ENCODE results near the gene VCL. TPM values are rescaled to one million over a fixed set of nuclear protein-coding genes. Genes with fewer than 3 reads are reported as not detected.
A peak's percentile ranks its signal among the peaks of the same experiment; 100 is the strongest.

The VCL gene
- total RNA-seq (2021; ENCODE audit: unreplicated experiment) (106 TPM), Bru-seq, nascent RNA (percentile 97 among the genes with signal in this experiment), BruChase-seq, experiment 1, labeled RNA remaining after a 6-hour chase (percentile 90 among the genes with signal in this experiment), BruChase-seq, experiment 2, labeled RNA remaining after a 2-hour chase (percentile 87 among the genes with signal in this experiment)
- 42.1 and 51.9 TPM in 2 replicates for polyA plus RNA-seq (2012)
- long read RNA-seq, full-length matches to known transcripts = 76 of 233 reads
- long read RNA-seq, partial matches to known transcripts = 18 of 233 reads
- long read RNA-seq, other reads (novel, unspliced or antisense) = 139 of 233 reads

- ATAC-seq (peak; percentile 89), DNase-seq (ENCODE audit: low read depth, low spot score) (peak; percentile 95)
- Histone ChIP-seq H4K20me1 (ENCODE audit: insufficient read depth) (peaks cover 8% of the 10 kb centered on the region; the same call in 1 of the 2 replicates), H3K4me3 (replicated peaks in 1 of 2; ENCODE audit: low read depth in 1 of 2, low read length in 2 of 2) (peak within 1 kb of the TSS; percentile 95 to 98), H3K36me3 (ENCODE audit: control insufficient read depth in 1 of 2, insufficient read depth in 2 of 2, low read length in 2 of 2) (peaks cover 0 to 3% of the 10 kb centered on the region in 2 experiments; a peak in 1 of 4 replicates), H3K9me3 (ENCODE audit: control insufficient read depth in 1 of 2, insufficient read depth in 1 of 2, low read depth in 1 of 2, low read length in 2 of 2) (no peaks in the 10 kb centered on the region), H2AFZ (ENCODE audit: low read depth, low read length, poor library complexity, severe bottlenecking) (peak within 1 kb of the TSS; percentile 92), H3K4me1 (ENCODE audit: control insufficient read depth in 1 of 2, insufficient read depth in 2 of 2, low read length in 2 of 2) (peaks cover 8 to 48% of the 10 kb centered on the region in 2 experiments), H3K9me2 (ENCODE audit: insufficient read depth) (no peaks in the 10 kb centered on the region), H3K4me2 (ENCODE audit: low read length) (peak within 1 kb of the TSS; percentile 81), H3K9ac (ENCODE audit: low read length) (peak within 1 kb of the TSS; percentile 98), H3K27me3 (ENCODE audit: insufficient read depth, low read length) (no peaks in the 10 kb centered on the region), H3K79me2 (ENCODE audit: insufficient read depth, low read length) (peaks cover 51% of the 10 kb centered on the region), H3K27ac (ENCODE audit: low read depth, low read length) (peak within 1 kb of the TSS; percentile 60)
- BruUV-seq (replicated peaks) = no TSS peak
- ChIA-PET RAD21 (ENCODE audit: low non-redundant PET in 1 of 2, low total read pairs in 2 of 2, uncharacterized antibody in 2 of 2, unreplicated experiment in 2 of 2) (interaction anchor here in 1 of 2 experiments (0.7 kb wide), 1 partner anchor 109 kb away, joined by 3 read pairs; no protein-coding TSS in a partner anchor), POLR2A (interaction anchor here (0.6 to 2.1 kb wide), 10 partner anchors 8 to 112 kb away, joined by 3 to 8 read pairs (median 4); no protein-coding TSS in a partner anchor), CTCF (interaction anchor here (1.5 to 1.8 kb wide), 2 partner anchors 13 to 112 kb away, joined by 4 to 9 read pairs; no protein-coding TSS in a partner anchor)
- intact Hi-C loops (cut with micrococcal nuclease) = loop anchor here (1.0 to 2.0 kb wide), 2 partner anchors 32 to 111 kb away; no protein-coding TSS in a partner anchor
- TF ChIP-seq, protein P1, sequence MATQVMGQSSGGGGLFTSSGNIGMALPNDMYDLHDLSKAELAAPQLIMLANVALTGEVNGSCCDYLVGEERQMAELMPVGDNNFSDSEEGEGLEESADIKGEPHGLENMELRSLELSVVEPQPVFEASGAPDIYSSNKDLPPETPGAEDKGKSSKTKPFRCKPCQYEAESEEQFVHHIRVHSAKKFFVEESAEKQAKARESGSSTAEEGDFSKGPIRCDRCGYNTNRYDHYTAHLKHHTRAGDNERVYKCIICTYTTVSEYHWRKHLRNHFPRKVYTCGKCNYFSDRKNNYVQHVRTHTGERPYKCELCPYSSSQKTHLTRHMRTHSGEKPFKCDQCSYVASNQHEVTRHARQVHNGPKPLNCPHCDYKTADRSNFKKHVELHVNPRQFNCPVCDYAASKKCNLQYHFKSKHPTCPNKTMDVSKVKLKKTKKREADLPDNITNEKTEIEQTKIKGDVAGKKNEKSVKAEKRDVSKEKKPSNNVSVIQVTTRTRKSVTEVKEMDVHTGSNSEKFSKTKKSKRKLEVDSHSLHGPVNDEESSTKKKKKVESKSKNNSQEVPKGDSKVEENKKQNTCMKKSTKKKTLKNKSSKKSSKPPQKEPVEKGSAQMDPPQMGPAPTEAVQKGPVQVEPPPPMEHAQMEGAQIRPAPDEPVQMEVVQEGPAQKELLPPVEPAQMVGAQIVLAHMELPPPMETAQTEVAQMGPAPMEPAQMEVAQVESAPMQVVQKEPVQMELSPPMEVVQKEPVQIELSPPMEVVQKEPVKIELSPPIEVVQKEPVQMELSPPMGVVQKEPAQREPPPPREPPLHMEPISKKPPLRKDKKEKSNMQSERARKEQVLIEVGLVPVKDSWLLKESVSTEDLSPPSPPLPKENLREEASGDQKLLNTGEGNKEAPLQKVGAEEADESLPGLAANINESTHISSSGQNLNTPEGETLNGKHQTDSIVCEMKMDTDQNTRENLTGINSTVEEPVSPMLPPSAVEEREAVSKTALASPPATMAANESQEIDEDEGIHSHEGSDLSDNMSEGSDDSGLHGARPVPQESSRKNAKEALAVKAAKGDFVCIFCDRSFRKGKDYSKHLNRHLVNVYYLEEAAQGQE (IDR thresholded peaks at IDR 0.05; ENCODE audit: low read depth) = no peak
- no peak for TF ChIP-seq FOSL1 (IDR thresholded peaks at IDR 0.05; ENCODE audit: low read depth)
- TF ChIP-seq SRF (IDR thresholded peaks at IDR 0.05; ENCODE audit: low read depth) = peak; percentile 100
- TF ChIP-seq ELF1 (IDR thresholded peaks at IDR 0.05; ENCODE audit: borderline replicate concordance, low read depth) = no peak
- TF ChIP-seq JUND (IDR thresholded peaks at IDR 0.05) = no peak
- peak; percentile 78 for TF ChIP-seq SP1 (IDR thresholded peaks at IDR 0.05; ENCODE audit: low read depth)
- TF ChIP-seq, protein P2, sequence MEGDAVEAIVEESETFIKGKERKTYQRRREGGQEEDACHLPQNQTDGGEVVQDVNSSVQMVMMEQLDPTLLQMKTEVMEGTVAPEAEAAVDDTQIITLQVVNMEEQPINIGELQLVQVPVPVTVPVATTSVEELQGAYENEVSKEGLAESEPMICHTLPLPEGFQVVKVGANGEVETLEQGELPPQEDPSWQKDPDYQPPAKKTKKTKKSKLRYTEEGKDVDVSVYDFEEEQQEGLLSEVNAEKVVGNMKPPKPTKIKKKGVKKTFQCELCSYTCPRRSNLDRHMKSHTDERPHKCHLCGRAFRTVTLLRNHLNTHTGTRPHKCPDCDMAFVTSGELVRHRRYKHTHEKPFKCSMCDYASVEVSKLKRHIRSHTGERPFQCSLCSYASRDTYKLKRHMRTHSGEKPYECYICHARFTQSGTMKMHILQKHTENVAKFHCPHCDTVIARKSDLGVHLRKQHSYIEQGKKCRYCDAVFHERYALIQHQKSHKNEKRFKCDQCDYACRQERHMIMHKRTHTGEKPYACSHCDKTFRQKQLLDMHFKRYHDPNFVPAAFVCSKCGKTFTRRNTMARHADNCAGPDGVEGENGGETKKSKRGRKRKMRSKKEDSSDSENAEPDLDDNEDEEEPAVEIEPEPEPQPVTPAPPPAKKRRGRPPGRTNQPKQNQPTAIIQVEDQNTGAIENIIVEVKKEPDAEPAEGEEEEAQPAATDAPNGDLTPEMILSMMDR (IDR thresholded peaks at IDR 0.05 in 2 of 3, conservative IDR thresholded peaks at IDR 0.05 in 1 of 3; ENCODE audit: borderline replicate concordance in 1 of 3, insufficient read depth in 1 of 3, low read depth in 2 of 3, low read length in 2 of 3) = no peak
- peak; percentile 92 for TF ChIP-seq SIN3A (IDR thresholded peaks at IDR 0.05; ENCODE audit: low read depth)
- peak; percentile 99 for TF ChIP-seq POLR2AphosphoS5 (IDR thresholded peaks at IDR 0.05; ENCODE audit: low read depth, low read length)
- TF ChIP-seq TCF7L2 (IDR thresholded peaks at IDR 0.05; ENCODE audit: borderline replicate concordance, extremely low read depth, insufficient read depth, insufficient read length) = peak; percentile 33
- TF ChIP-seq POLR2A (IDR thresholded peaks at IDR 0.05; ENCODE audit: borderline replicate concordance, extremely low read depth, insufficient read depth, insufficient read length) = peak; percentile 90
- TF ChIP-seq ZBTB33 (IDR thresholded peaks at IDR 0.05; ENCODE audit: extremely low read depth, insufficient replicate concordance, low read length) = no peak
- TF ChIP-seq, protein P3, sequence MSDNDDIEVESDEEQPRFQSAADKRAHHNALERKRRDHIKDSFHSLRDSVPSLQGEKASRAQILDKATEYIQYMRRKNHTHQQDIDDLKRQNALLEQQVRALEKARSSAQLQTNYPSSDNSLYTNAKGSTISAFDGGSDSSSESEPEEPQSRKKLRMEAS (IDR thresholded peaks at IDR 0.05) = no peak; the same call in 1 of the 2 replicates
- peak; percentile 41; the same call in 1 of the 2 replicates for TF ChIP-seq ZFX (IDR thresholded peaks at IDR 0.05)
- peak; percentile 66 for TF ChIP-seq EGR1 (IDR thresholded peaks at IDR 0.05; ENCODE audit: low read depth)
- TF ChIP-seq ZNF274 (IDR thresholded peaks at IDR 0.05; ENCODE audit: low read depth, low read length) = no peak
Measured at GRCh38 chr10:73997787-73998622, at the start of gene VCL. Gene VCL (plus strand): TSS chr10:73998116. CDS start chr10:73998208, 92 bp downstream.

Measured in HCT116 (cell line).